Measurements from ENCODE around the gene CPA4.
"Not testable (repeated sequence)": the region's sequence is repeated elsewhere in the genome, so short reads cannot be mapped to it uniquely, and the experiment has no call there.

The CPA4 gene

DNA sequence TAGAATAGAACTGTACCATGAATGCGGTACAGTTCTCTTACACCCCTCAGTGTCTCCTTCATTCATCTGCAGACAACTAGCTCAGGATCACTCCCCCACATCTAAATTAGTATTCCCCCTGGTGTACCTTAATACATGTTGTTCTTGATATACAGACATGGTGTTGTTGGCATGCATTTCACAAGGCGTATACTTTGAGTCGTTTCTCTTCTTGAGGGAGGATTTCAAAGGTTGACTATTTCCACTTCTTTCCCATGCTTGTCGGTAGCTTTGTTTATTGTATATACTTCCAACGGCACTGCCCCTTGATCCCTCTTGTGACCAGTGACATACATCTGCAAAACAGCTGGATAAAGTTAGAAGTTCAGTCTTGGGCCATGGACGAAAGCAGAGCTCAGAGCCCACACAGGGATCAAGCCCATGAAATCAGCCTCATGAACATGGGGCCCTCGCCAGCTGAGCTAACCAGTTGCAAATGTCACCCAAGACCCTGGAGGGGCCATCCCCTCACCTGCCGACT is 8.6 kb downstream of the CPA4 start:
- no peak for DNase-seq (ENCODE audit: low spot score)

DNA sequence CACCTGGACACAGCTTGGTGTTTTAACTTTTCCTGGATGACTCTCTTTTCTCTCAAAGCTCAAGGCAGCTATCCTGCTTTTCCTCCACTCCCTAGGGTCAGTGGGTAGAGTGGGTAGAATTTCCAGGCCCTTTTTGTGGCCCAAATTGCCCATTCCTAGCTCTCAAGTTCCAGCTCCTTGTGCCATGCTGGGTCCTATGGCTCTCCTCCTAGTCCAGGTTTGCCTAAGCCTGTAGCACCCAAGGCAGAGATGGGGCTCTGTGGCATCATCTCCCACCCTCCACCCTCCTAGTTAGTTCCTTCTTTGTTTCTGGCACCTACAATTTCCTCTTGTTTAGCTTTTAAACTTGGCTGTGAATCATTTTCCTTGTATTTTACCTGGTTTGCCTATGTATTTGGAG is 9.7 kb downstream of the CPA4 start:
- no peak for DNase-seq (ENCODE audit: low spot score)

DNA sequence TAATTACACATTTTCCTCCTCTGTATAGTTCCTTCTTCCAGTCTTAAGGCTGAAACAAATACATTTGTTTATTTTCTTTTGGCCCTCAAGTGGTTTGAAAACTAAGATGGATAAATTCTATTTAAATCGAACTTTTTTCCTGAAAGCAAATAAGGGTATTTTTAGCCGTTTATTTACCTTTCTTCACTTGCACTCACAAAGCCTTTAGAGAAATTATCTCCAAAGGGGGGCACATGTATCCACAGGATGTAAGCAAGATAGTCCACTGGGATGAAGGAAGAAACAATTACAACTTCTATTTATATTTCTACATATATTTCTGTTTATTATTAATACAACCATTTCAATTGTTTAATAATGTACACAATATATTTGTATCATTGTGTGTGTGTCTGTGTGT is 10.2 kb downstream of the CPA4 start:
- no peak for DNase-seq (ENCODE audit: low spot score)

DNA sequence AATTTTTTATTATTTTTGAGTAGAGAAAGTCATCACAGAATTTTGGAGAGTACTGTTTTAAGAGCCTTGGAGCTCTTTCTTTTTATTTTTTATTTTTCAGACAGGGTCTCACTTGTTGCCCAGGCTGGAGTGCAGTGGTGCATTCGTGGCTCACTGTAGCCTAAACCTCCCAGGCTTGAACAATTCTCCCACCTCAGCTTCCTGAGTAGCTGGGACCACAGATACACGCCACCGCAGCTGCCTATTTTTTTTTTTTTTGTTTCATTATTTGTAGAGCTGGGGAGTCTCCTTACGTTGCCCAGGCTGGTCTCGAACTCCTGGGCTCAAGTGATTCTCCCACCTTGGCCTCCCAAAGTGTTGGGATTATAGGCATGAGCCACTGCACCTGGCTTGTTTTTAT is 10.6 kb downstream of the CPA4 start:
- no peak for DNase-seq (ENCODE audit: low spot score)

DNA sequence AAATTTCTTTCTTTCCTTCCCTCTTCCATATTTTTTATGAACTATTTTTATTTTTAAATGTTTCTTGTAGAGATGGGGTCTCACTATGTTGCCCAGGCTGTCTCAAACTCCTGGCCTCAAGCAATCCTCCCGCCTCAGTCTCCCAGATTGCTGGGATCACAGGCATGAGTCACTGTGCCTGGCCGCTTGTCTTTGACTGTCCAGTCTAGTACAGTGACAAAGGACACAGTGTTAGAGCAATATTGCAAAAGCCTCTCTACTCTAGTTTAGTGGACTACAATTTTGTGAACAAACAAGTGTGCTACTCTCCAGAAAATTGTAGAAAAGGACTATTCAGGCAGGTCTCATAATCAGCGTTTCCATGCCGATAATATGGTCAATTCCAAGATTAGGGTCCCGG is 11.0 kb downstream of the CPA4 start:
- no peak for DNase-seq (ENCODE audit: low spot score)

DNA sequence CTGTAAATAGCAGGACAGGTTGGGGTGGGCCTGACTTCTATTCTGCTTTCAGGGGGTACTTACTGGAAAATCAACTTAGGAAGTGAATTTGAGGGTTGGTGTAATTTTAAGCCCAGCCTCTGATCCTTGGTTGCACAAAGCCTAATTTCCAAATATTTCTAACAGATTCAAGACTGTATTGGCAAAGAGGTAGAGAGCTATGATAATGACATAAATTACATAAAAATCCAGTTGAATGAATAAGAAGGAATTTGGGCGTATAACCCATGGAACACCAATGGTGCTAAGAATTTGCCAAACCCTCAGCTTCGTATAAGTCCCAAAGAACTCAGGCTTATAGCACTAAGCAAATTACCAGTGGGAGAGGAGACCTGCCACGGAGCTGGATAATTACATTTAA is 11.9 kb downstream of the CPA4 start:
- DNase-seq (ENCODE audit: low spot score), result no peak

DNA sequence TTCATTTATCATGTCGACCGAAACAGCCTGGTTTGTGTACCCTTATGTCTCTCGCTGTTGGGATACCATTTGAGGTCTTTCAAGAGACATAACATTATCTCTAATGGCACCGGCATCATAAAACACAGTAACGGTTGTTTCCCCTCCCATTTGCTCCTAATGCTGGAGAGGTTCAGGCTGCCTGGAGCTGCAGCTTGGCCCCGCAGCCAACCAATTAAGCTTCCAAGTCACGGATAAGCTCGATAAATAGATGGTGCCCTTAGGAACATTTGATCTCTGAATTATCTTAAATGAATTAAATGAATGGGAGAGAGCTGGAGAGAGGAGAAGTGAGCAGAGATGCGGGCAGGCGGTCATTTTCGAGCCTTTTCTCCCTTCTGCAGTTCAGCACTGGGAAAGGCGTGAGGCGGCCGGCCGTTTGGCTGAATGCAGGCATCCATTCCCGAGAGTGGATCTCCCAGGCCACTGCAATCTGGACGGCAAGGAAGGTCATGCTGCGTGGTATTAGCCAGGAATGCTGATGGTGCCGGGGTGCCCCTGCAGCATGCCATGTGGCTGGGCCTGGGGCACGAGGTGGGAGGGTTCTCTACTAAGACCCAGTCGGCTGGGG is 12.6 kb downstream of the CPA4 start:
- DNase-seq (ENCODE audit: low spot score), result no peak

DNA sequence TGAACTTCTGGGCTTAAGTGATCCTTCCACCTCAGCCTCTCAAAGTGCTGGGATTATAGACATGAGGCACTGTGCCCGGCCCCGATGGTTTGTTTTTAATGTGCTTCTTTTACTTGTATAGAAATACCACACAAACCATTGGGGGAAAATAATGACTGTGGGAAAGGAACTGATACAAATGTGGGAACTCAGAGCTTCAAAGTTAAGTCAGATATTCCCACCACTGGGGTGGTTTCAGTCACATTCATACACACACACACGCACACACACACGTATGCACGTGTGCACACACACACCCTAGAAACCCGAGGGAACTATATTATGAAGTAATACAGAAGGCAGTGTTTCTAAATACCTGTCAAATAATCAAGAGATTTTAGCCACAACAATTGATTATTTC is 17.0 kb downstream of the CPA4 start:
- no peak for DNase-seq (ENCODE audit: low spot score)

DNA sequence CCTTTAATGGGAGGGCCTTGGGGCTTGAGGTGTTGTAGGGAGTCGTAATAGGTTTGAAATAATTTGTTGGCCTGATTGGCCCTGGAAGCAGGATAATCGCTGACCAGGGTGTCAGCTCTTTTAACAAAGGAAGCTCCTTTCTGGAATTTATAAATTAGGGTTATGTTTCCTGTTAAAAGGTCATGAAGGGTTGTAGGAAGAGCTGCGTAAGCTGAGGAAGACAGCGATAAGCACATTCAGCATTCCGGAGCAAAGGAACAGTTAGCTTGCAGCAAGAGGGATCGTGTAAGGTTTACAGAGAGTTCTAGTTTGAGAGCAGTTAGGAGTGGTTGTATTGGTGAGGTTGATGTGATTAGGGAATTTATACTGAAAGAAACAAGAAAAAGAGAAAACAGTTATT is 21.3 kb downstream of the CPA4 start:
- DNase-seq (ENCODE audit: low spot score), result no peak

DNA sequence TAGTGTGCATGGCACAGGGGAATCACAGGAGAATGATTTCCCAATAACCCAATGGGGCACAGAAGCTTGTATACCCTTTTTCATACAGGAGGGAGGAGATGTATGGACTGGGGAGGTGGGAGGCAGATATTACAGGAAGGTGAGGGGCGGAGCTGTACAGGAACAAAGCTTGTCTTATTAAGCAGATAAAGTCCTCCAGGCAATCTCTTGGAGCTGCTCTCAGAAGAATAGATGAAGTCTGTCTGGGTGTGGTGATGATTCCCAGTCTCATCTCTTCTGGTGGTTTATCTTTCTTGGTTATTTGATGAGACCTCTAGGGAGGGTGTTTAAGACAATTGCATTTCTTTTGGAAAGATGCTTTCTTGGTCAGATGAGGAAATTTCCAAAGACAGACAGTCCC is 26.6 kb downstream of the CPA4 start:
- no peak for DNase-seq (ENCODE audit: low spot score)

DNA sequence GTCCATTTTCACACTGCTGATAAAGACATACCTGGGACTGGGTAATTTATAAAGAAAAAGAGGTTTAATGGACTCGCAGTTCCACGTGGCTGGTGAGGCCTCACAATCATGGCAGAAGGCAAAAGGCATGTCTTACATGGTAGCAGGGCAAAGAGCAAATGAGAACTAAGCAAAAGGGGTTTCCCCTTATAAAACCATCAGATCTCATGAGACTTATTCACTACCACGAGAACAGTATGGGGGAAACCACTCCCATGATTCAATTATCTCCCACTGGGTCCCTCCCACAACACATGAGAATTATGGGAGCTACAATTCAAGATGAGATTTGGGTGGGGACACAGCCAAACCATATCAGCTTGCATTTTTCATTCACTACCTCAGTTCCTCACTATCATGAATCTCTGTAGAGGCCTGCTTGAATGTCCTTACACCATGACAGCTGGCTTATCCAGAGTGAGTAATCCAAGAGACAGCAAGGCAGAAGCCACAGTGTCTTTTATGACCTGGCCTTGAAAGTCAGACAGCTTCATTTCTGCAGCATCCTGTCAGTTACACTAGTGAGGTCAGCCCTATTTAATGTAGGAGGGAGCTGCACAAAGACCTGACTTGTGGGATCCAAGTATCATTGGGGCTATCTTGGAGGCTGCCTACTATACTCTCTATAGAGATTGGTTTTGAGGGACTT is 28.7 kb downstream of the CPA4 start:
- not testable (repeated sequence) for DNase-seq (ENCODE audit: low spot score)

DNA sequence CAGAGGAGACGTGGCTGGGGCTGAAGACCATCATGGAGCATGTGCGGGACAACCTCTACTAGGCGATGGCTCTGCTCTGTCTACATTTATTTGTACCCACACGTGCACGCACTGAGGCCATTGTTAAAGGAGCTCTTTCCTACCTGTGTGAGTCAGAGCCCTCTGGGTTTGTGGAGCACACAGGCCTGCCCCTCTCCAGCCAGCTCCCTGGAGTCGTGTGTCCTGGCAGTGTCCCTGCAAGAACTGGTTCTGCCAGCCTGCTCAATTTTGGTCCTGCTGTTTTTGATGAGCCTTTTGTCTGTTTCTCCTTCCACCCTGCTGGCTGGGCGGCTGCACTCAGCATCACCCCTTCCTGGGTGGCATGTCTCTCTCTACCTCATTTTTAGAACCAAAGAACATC is 29.7 kb downstream of the CPA4 start:
- DNase-seq (ENCODE audit: low spot score), result no peak

DNA sequence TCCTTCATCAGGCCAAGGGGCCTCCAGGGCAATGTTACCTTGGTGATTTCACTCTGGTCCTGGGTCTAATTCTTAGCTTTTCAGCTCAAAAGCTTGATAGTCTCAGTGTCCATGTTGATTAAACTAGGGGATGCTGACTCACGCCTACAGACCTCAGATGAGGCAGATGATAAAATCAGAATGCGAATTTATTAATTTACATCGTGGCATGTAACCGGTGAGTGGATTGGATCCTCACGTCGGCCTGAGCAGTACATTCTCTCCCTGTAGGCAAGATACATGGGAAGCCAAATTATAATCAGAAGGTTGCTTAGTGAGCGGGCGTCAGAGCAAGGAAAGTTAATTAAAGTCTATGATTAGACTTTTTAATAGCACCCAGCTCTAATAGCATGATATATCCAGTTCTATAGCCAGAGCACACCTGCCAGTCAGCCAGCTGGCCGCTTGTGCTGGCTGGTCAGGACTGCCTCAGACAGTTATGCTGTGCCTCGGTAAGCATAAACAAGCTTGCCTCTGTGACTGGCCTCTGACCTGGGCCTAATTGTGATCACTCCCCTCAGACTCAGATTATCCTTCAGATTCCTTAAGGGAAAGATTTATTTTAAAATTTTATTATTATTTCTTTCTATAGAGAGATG is 31.5 kb downstream of the CPA4 start:
- no peak for DNase-seq (ENCODE audit: low spot score)

DNA sequence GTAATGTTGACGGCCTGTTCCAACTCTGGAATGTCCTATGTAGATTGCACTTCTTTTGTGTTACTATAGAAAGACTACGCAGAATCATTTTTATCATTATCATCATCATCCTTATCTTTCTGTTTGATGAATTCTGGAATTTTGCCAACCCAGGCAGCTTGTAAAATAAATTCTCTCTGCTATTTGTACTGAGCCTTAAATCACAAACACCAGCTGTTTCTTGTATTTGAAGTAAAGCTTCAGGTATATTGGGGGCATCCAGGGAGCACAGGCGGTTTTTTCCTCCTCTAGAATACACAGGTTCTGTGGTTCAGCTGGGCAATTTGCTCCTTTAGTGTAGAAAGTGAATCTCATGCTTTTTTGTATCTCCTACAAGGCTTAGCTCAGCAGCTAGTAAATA is 36.7 kb downstream of the CPA4 start:
- DNase-seq (ENCODE audit: low spot score), result no peak

DNA sequence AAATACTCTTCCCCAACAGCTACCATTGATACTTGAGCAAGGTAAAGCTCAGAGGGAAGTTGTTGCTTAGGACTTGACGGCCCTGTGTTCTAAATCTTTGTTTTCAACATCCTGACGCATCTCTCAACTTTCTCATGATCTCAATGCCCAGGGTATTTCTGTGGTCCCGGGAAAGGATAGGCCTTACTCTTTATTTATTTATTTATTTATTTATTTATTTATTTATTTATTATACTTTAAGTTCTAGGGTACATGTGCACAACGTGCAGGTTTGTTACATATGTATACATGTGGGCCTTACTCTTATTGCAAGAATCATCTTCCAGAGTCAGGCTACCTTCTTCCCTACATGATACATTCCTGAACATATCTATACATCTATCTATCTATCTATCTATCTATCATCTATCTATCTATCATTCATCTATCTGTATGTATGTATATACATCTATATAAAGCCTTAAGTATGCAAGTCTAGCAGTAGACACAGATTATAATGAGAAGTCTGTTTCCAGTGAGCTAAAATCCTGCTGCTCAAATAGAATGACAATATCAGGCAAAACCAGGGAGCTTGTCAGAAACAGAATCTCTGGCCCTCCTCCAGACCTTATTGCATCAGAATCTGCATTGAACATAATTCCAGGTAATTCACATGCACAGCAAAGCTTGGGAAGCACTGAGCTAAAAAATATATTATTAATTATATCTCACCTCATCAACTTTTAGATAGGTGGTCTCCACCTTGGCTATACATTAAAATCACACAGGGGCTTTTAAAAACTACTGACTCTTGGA is 39.5 kb downstream of the CPA4 start:
- DNase-seq (ENCODE audit: low spot score), result no peak

DNA sequence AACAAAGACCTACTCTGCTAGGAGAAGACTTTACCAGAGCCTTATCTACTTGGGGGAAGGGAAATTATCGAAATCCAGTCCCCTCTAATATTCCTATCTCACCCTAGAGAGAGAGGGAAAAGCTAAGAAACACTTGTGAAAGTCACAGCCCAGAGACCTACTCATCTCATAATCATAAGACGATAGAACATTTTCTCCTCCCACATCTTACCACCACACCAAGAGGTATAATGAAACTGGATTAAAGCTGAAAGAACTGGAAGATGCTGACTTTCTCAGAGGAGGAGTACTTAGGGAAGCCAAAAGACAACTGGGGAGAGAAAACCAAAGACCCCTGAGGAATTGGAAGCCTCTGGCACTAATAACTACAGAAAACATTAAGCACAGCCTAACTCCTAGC is 40.9 kb downstream of the CPA4 start:
- no peak for DNase-seq (ENCODE audit: low spot score)

DNA sequence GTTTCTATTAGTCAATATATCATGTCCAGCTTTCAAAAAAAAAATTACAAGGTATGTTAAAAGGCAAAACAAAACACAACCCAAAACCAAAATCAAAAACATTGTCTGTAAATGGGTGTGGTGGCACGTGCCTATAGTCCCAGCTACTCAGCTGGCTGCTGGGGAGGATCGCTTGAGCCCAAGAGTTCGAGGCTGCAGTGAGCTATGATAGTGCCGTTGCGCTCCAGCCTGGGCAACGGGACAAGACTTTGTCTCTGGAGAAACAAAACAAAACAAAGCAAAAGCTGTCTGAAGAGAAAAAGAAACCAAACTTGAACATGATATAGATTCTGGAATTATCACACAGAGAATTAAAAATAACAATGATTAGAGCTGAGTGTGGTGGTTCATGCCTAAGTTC is 41.3 kb downstream of the CPA4 start:
- DNase-seq (ENCODE audit: low spot score), result no peak

DNA sequence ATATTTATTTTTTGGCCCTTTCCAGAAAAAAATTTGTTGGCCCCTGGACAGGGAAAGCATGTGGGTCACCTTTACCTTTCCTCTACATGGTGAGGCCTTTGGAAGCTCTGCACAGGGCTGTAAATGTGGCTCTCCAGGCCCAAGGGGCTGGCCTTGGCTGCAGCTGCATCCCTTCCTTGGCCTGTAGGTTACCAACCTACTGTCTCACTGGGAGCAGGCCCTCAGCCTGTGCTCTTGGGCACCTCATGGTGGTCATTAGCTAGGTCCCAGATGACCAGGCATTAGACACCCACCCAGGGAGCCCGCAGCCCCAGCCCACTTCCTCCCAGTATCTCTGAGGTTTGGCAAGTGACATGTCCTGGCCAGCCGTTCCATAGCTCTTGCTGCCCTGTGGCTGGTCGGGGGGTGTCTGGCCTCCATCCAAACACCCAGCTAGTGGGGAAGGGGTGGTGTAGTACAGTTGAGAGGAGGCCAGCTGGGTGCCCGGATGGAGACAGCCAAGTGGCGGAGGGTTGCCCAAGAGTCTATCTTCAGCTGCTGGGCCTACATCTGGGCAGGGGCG is 44.5 kb downstream of the CPA4 start:
- no peak for DNase-seq (ENCODE audit: low spot score)

DNA sequence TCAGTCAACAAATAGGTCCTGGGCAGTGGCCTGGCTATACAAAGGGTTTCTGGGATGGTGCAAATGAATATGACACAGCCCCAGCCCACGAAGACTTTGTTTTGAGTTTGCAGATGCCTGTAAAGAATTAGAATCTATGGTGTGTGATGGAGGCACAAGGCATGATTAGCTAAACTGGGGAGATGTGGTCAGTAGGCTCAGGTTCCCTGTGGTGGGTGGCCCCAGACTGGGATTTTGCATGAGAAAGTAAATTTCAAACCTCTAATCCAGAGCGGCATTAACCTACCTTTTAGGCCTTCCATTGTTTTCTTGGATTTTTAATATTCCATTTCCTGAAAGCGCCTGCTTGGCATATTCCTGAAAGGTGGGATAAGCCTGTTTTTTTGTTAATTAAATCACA is 45.3 kb downstream of the CPA4 start:
- DNase-seq (ENCODE audit: low spot score), result no peak

DNA sequence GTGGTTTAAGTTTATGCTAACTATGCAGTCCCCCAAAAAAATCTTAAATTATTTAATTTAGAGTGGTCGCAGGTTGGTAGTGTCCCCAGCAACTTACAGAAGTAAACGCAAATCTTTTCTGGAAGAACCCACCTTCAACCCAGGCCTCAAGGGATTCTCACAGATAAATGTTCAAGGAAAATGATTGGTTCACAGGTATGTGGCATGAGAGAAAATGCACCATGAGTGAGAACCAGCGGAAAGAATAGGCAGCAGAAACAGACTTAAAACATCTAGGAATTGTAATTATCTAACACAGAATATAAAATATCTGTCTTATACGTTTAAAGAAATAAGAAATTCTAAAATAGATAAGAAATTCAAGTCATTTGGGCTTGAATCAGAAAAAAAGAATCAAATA is 48.9 kb downstream of the CPA4 start:
- DNase-seq (ENCODE audit: low spot score), result no peak

DNA sequence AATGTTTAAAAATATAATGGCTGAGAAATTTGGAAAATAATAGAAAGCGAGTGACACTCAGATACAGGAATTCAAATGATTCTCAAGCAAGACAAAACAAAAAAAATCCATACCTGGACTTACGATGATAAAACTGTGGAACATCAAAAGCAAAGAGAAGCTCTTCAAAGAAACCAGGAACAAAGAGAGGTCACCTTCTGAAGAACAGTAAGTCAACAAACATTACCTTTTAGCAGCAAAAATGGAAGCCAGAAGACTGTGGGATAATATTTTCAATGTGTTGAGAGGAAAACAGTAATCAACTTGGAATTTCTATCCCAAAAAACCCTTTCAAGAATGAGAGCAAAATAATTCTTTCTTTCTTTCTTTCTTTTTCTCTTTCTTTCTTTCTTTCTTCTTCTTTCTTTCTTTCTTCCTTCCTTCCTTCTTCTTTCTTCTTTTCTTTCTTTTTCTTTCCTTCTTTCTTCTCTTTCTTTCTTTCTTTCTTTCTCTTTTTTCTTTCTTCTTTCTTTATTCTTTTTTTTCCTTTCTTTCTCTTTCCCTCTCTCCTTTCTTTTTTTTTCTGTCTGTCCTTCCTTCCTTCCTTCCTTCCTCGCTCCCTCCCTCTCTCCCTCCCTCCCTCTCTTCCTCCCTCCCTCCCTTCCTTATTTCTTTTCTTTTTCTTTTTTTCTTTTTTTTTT is 49.9 kb downstream of the CPA4 start:
- no peak for DNase-seq (ENCODE audit: low spot score)

Data from LoVo (cell line).